ENCODE results near the gene STXBP6. TPM values are rescaled to one million over a fixed set of nuclear protein-coding genes. Genes with fewer than 3 reads are reported as not detected.
"Not testable (repeated sequence)": the region's sequence is repeated elsewhere in the genome, so short reads cannot be mapped to it uniquely, and the experiment has no call there.

Gene STXBP6
- total RNA-seq, 1 experiment from 2014 or later: 32.2 TPM

- peaks cover 70% of the 10 kb centered on the region for H3K4me1 ChIP-seq
- H3K36me3 ChIP-seq (ENCODE audit: control insufficient read depth, insufficient read depth, low read length): no peaks in the 10 kb centered on the region
- no peaks in the 10 kb centered on the region for H3K9me3 Mint-ChIP-seq (ENCODE audit: unreplicated experiment)
- peaks cover 42% of the 10 kb centered on the region for H3K4me1 Mint-ChIP-seq (ENCODE audit: low read depth, unreplicated experiment)
- DNase-seq: no peak
- H3K36me3 Mint-ChIP-seq (ENCODE audit: insufficient read depth, unreplicated experiment): peaks cover 20% of the 10 kb centered on the region
- ChIA-PET CTCF (no interaction called here), POLR2A (interaction anchor here (0.6 kb wide), 1 partner anchor 32 kb away, joined by 6 read pairs; no protein-coding TSS in a partner anchor)
- H3K9me3 ChIP-seq: no peaks in the 10 kb centered on the region
- TF ChIP-seq CTCF (IDR thresholded peaks at IDR 0.05; ENCODE audit: insufficient read depth in 1 of 2, low read depth in 1 of 2, low read length in 1 of 2, severe bottlenecking in 1 of 2, unreplicated experiment in 1 of 2): no peak
- no TSS peak for BruUV-seq (replicated peaks)
- H3K27me3 ChIP-seq (replicated peaks; ENCODE audit: control insufficient read depth, insufficient read depth, low read length): no peaks in the 10 kb centered on the region
- intact Hi-C loops (cut with micrococcal nuclease; ENCODE audit: unreplicated experiment): no loop called here
- H3K4me3 ChIP-seq (ENCODE audit: low read depth, low read length): no peak overlapping the region
- no peaks in the 10 kb centered on the region for H3K27me3 Mint-ChIP-seq (ENCODE audit: insufficient read depth, unreplicated experiment)
- H3K27ac Mint-ChIP-seq (ENCODE audit: unreplicated experiment): no peak overlapping the region
- H3K4me3 Mint-ChIP-seq (ENCODE audit: unreplicated experiment): no peak overlapping the region
These were observed 85.9 kb downstream of the STXBP6 start for GRCh38 chr14:24964048-24964447.

GRCh38 chr14:24962118-24962517 is 87.8 kb downstream of the STXBP6 start:
- H3K27me3 ChIP-seq (replicated peaks; ENCODE audit: control insufficient read depth, insufficient read depth, low read length); H3K4me3 Mint-ChIP-seq (ENCODE audit: unreplicated experiment); H3K9me3 Mint-ChIP-seq (ENCODE audit: unreplicated experiment); H3K4me3 ChIP-seq (ENCODE audit: low read depth, low read length); DNase-seq; intact Hi-C loops (cut with micrococcal nuclease; ENCODE audit: unreplicated experiment); CTCF ChIA-PET; H3K27ac Mint-ChIP-seq (ENCODE audit: unreplicated experiment); H3K9me3 ChIP-seq; H3K27me3 Mint-ChIP-seq (ENCODE audit: insufficient read depth, unreplicated experiment); H3K36me3 ChIP-seq (ENCODE audit: control insufficient read depth, insufficient read depth, low read length); BruUV-seq (replicated peaks); POLR2A ChIA-PET: not testable (repeated sequence)
- Mint-ChIP-seq H3K36me3 (ENCODE audit: insufficient read depth, unreplicated experiment) (peaks cover 20% of the 10 kb centered on the region), H3K4me1 (ENCODE audit: low read depth, unreplicated experiment) (peaks cover 48% of the 10 kb centered on the region)
- H3K4me1 ChIP-seq: peaks cover 67% of the 10 kb centered on the region

GRCh38 chr14:24960816-24961215 is 89.1 kb downstream of the STXBP6 start:
- intact Hi-C loops (cut with micrococcal nuclease; ENCODE audit: unreplicated experiment): no loop called here
- no peak for TF ChIP-seq CTCF (IDR thresholded peaks at IDR 0.05; ENCODE audit: insufficient read depth in 1 of 2, low read depth in 1 of 2, low read length in 1 of 2, severe bottlenecking in 1 of 2, unreplicated experiment in 1 of 2)
- Histone ChIP-seq H3K9me3 (no peaks in the 10 kb centered on the region), H3K27me3 (replicated peaks; ENCODE audit: control insufficient read depth, insufficient read depth, low read length) (no peaks in the 10 kb centered on the region), H3K4me3 (ENCODE audit: low read depth, low read length) (no peak overlapping the region), H3K36me3 (ENCODE audit: control insufficient read depth, insufficient read depth, low read length) (no peaks in the 10 kb centered on the region), H3K4me1 (peaks cover 54% of the 10 kb centered on the region)
- Mint-ChIP-seq H3K36me3 (ENCODE audit: insufficient read depth, unreplicated experiment) (peaks cover 20% of the 10 kb centered on the region), H3K4me1 (ENCODE audit: low read depth, unreplicated experiment) (peaks cover 41% of the 10 kb centered on the region), H3K9me3 (ENCODE audit: unreplicated experiment) (no peaks in the 10 kb centered on the region), H3K27ac (ENCODE audit: unreplicated experiment) (peak overlapping the region; percentile 51), H3K27me3 (ENCODE audit: insufficient read depth, unreplicated experiment) (no peaks in the 10 kb centered on the region), H3K4me3 (ENCODE audit: unreplicated experiment) (no peak overlapping the region)
- ChIA-PET POLR2A (no interaction called here), CTCF (no interaction called here)
- DNase-seq: no peak
- BruUV-seq (replicated peaks): no TSS peak

Data from Caco-2 (cell line).